GM23338 (cell line): ENCODE data around the gene CD44. TPM values are rescaled to one million over a fixed set of nuclear protein-coding genes. Genes with fewer than 3 reads are reported as not detected.

ENCODE experiments used
- ATAC-seq: fragments of 200-7000 bp; cut with Tn5 transposase; 3 replicates; pipeline ENCODE4 v1.9.1; 2020
- DNase-seq: peaks from one replicate; pipeline ENCODE4 v3.0.0-alpha.2; 2015; ENCODE audit warnings: low spot score
- H2AFZ ChIP-seq: fragments of 200-600 bp; sonication (generic); 2 replicates; pipeline ENCODE4 v1.8.0; 2016; ENCODE audit warnings: antibody characterized with exemption, mild to moderate bottlenecking, moderate library complexity
- H3F3A ChIP-seq: fragments of 200-600 bp; sonication (generic); replicated peaks from 2 replicates; pipeline ENCODE4 v1.8.0; 2017; ENCODE audit warnings: antibody characterized with exemption, mixed run types, low read depth
- H3K27ac ChIP-seq: fragments of 200-600 bp; sonication (generic); 2 replicates; pipeline ENCODE4 v1.6.1; 2016; ENCODE audit warnings: low read depth
- H3K27me3 ChIP-seq: fragments of 200-600 bp; sonication (generic); 2 replicates; pipeline ENCODE4 v1.8.0; 2016; ENCODE audit warnings: mild to moderate bottlenecking, mixed run types, moderate library complexity; ENCODE audit not compliant: insufficient read depth
- H3K36me3 ChIP-seq: fragments of 200-600 bp; sonication (generic); 2 replicates; pipeline ENCODE4 v1.8.0; 2016; ENCODE audit warnings: mild to moderate bottlenecking; ENCODE audit not compliant: insufficient read depth
- H3K4me1 ChIP-seq: fragments of 200-600 bp; sonication (generic); 2 replicates; pipeline ENCODE4 v1.8.0; 2016; ENCODE audit warnings: mild to moderate bottlenecking, moderate library complexity; ENCODE audit not compliant: insufficient read depth
- H3K4me2 ChIP-seq: fragments of 200-600 bp; sonication (generic); 2 replicates; pipeline ENCODE4 v1.7.1; 2017; ENCODE audit warnings: mixed run types
- H3K4me3 ChIP-seq: fragments of 200-600 bp; sonication (generic); 2 replicates; pipeline ENCODE4 v1.6.1; 2016; ENCODE audit warnings: mixed run types
- H3K79me2 ChIP-seq: fragments of 200-600 bp; sonication (generic); replicated peaks from 2 replicates; pipeline ENCODE4 v1.8.0; 2017; ENCODE audit warnings: mild to moderate bottlenecking; ENCODE audit not compliant: insufficient read depth
- H3K9me2 ChIP-seq: fragments of 200-600 bp; sonication (generic); 2 replicates; pipeline ENCODE4 v1.8.0; 2017; ENCODE audit not compliant: insufficient read depth
- H4K20me1 ChIP-seq: fragments of 200-600 bp; sonication (generic); replicated peaks from 2 replicates; pipeline ENCODE4 v1.8.0; 2017; ENCODE audit warnings: mild to moderate bottlenecking; ENCODE audit not compliant: insufficient read depth
- H3K27ac Mint-ChIP-seq: 2 replicates; pipeline ENCODE4 v1.8.0; 2020; ENCODE audit warnings: inconsistent platforms, mild to moderate bottlenecking, moderate library complexity, mixed read lengths
- H3K27me3 Mint-ChIP-seq: 3 replicates; pipeline ENCODE4 v1.8.0; 2022; ENCODE audit warnings: low read depth, mild to moderate bottlenecking, moderate library complexity, mixed read lengths, inconsistent platforms; ENCODE audit not compliant: insufficient read depth, poor library complexity
- H3K36me3 Mint-ChIP-seq: 3 replicates; pipeline ENCODE4 v1.8.0; 2021; ENCODE audit warnings: low read depth, mild to moderate bottlenecking, inconsistent platforms, moderate library complexity, mixed read lengths
- H3K4me1 Mint-ChIP-seq: 3 replicates; pipeline ENCODE4 v1.8.0; 2020; ENCODE audit warnings: mild to moderate bottlenecking, inconsistent platforms, mixed read lengths
- H3K4me3 Mint-ChIP-seq: 3 replicates; pipeline ENCODE4 v1.8.0; 2021; ENCODE audit warnings: moderate library complexity, mild to moderate bottlenecking, inconsistent platforms, mixed read lengths
- H3K9me3 Mint-ChIP-seq: 3 replicates; pipeline ENCODE4 v1.8.0; 2020; ENCODE audit warnings: moderate library complexity, mild to moderate bottlenecking, inconsistent platforms, mixed read lengths
- CREB1 ChIP-seq: fragments of 250-450 bp; sonication (Bioruptor Pico); IDR thresholded peaks from 2 replicates; pipeline ENCODE4 v1.5.0; 2020; ENCODE audit warnings: low read depth, mild to moderate bottlenecking, moderate library complexity
- EZH2 ChIP-seq: fragments of 200-600 bp; sonication (generic); IDR thresholded peaks from one replicate; pipeline ENCODE4 v1.8.0; 2017; ENCODE audit warnings: antibody characterized with exemption, mild to moderate bottlenecking, low read depth; ENCODE audit not compliant: unreplicated experiment
- EZH2phosphoT487 ChIP-seq: fragments of 200-600 bp; sonication (generic); IDR thresholded peaks from one replicate; pipeline ENCODE4 v1.8.1; 2018; ENCODE audit warnings: antibody characterized with exemption; ENCODE audit not compliant: unreplicated experiment
- JUNB ChIP-seq: IDR thresholded peaks from one replicate; pipeline ENCODE4 v1.6.1; 2016; ENCODE audit warnings: antibody characterized with exemption; ENCODE audit not compliant: unreplicated experiment
- POLR2AphosphoS5 ChIP-seq: IDR thresholded peaks from 2 replicates; pipeline ENCODE4 v1.6.1; 2016; ENCODE audit warnings: antibody characterized with exemption, low read depth
- ZNF114 ChIP-seq: fragments of 250-450 bp; sonication (Bioruptor Pico); IDR thresholded peaks from 2 replicates; pipeline ENCODE4 v1.5.0; 2020; ENCODE audit warnings: mild to moderate bottlenecking, moderate library complexity
- ZNF331 ChIP-seq: fragments of 250-450 bp; sonication (Bioruptor Pico); IDR thresholded peaks from 2 replicates; pipeline ENCODE4 v1.5.0; 2020; ENCODE audit warnings: low read depth, mild to moderate bottlenecking, moderate library complexity
- polyA plus RNA-seq: library from polyadenylated mRNA; unstranded; fragments of >200 nt; fragmentation: Nextera tagmentation; extraction: Ambion mirVana; gene quantifications from 2 replicates; pipeline ENCODE4 v1.2.1, GENCODE V29; 2016
- total RNA-seq: library from RNA; depleted of rRNA; stranded (reverse); fragments of >200 nt; shearing (Covaris generic); gene quantifications from 2 replicates; pipeline ENCODE4 v1.2.3, GENCODE V29; 2014
- TF ChIP-seq, protein P1 (sequence below): IDR thresholded peaks from 2 replicates; pipeline ENCODE4 v1.6.1; 2016; ENCODE audit warnings: antibody characterized with exemption
- TF ChIP-seq, protein P2 (sequence below): fragments of 250-450 bp; sonication (Bioruptor Pico); IDR thresholded peaks from 2 replicates; pipeline ENCODE4 v1.5.0; 2020; ENCODE audit warnings: mild to moderate bottlenecking, moderate library complexity
- TF ChIP-seq, protein P3 (sequence below), 2 experiments: fragments of 200-600 bp in 1 of 2; sonication (generic) in 1 of 2; conservative IDR thresholded peaks; 2 replicates each; pipeline versions ENCODE4 v1.5.1 to v1.6.1; 2016 to 2017; ENCODE audit warnings: antibody characterized with exemption in 2 of 2, low read depth in 2 of 2, mild to moderate bottlenecking in 2 of 2, moderate library complexity in 1 of 2

CD44 gene
- total and polyA plus RNA-seq, 2 experiments from 2014 or later: 4.0 to 10.1 TPM

DNA sequence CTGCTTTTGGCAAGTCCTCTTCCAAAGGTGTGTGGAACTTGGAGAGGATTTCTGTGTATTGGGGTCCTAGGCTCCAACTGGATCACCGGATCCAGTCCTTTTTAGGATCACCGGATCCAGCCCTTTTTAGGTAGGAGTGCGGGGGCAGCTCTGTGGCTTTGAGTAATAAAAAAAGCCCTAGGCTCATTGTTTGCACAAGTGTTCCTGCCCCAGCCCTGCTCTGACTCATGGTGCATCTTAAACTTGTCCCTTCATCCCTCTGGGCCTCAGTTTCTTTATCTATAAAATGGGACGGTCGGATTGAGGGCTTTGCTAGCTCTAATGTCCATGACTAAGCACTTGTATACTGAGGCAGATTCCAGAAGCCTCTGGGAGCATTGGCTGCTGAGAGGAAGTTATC lies 22.7 kb upstream of the CD44 start:
- DNase-seq (no peak), ATAC-seq (no peak)
- no peaks in the 10 kb centered on the region for H3K9me3 Mint-ChIP-seq

More for the DNA sequence above, 22.7 kb upstream of the CD44 start:
- Histone ChIP-seq H3F3A (no peaks in the 10 kb centered on the region), H2AFZ (no peak overlapping the region), H3K4me2 (no peak overlapping the region), H3K4me1 (no peaks in the 10 kb centered on the region), H3K9me2 (0 out of 2 replicates have a peak, but pooled peaks cover 3% of the 10 kb centered on the region), H3K36me3 (no peaks in the 10 kb centered on the region), H4K20me1 (no peaks in the 10 kb centered on the region), H3K79me2 (no peaks in the 10 kb centered on the region), H3K4me3 (no peak overlapping the region), H3K27ac (no peak overlapping the region), H3K27me3 (no peaks in the 10 kb centered on the region)
- TF ChIP-seq JUNB: no peak
- TF ChIP-seq ZNF114 (CRISPR knock-in tag): no peak
- TF ChIP-seq EZH2phosphoT487: no peak
- no peak for TF ChIP-seq CREB1 (CRISPR knock-in tag)
- TF ChIP-seq, protein P1, sequence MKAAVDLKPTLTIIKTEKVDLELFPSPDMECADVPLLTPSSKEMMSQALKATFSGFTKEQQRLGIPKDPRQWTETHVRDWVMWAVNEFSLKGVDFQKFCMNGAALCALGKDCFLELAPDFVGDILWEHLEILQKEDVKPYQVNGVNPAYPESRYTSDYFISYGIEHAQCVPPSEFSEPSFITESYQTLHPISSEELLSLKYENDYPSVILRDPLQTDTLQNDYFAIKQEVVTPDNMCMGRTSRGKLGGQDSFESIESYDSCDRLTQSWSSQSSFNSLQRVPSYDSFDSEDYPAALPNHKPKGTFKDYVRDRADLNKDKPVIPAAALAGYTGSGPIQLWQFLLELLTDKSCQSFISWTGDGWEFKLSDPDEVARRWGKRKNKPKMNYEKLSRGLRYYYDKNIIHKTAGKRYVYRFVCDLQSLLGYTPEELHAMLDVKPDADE: no peak
- TF ChIP-seq, protein P2, sequence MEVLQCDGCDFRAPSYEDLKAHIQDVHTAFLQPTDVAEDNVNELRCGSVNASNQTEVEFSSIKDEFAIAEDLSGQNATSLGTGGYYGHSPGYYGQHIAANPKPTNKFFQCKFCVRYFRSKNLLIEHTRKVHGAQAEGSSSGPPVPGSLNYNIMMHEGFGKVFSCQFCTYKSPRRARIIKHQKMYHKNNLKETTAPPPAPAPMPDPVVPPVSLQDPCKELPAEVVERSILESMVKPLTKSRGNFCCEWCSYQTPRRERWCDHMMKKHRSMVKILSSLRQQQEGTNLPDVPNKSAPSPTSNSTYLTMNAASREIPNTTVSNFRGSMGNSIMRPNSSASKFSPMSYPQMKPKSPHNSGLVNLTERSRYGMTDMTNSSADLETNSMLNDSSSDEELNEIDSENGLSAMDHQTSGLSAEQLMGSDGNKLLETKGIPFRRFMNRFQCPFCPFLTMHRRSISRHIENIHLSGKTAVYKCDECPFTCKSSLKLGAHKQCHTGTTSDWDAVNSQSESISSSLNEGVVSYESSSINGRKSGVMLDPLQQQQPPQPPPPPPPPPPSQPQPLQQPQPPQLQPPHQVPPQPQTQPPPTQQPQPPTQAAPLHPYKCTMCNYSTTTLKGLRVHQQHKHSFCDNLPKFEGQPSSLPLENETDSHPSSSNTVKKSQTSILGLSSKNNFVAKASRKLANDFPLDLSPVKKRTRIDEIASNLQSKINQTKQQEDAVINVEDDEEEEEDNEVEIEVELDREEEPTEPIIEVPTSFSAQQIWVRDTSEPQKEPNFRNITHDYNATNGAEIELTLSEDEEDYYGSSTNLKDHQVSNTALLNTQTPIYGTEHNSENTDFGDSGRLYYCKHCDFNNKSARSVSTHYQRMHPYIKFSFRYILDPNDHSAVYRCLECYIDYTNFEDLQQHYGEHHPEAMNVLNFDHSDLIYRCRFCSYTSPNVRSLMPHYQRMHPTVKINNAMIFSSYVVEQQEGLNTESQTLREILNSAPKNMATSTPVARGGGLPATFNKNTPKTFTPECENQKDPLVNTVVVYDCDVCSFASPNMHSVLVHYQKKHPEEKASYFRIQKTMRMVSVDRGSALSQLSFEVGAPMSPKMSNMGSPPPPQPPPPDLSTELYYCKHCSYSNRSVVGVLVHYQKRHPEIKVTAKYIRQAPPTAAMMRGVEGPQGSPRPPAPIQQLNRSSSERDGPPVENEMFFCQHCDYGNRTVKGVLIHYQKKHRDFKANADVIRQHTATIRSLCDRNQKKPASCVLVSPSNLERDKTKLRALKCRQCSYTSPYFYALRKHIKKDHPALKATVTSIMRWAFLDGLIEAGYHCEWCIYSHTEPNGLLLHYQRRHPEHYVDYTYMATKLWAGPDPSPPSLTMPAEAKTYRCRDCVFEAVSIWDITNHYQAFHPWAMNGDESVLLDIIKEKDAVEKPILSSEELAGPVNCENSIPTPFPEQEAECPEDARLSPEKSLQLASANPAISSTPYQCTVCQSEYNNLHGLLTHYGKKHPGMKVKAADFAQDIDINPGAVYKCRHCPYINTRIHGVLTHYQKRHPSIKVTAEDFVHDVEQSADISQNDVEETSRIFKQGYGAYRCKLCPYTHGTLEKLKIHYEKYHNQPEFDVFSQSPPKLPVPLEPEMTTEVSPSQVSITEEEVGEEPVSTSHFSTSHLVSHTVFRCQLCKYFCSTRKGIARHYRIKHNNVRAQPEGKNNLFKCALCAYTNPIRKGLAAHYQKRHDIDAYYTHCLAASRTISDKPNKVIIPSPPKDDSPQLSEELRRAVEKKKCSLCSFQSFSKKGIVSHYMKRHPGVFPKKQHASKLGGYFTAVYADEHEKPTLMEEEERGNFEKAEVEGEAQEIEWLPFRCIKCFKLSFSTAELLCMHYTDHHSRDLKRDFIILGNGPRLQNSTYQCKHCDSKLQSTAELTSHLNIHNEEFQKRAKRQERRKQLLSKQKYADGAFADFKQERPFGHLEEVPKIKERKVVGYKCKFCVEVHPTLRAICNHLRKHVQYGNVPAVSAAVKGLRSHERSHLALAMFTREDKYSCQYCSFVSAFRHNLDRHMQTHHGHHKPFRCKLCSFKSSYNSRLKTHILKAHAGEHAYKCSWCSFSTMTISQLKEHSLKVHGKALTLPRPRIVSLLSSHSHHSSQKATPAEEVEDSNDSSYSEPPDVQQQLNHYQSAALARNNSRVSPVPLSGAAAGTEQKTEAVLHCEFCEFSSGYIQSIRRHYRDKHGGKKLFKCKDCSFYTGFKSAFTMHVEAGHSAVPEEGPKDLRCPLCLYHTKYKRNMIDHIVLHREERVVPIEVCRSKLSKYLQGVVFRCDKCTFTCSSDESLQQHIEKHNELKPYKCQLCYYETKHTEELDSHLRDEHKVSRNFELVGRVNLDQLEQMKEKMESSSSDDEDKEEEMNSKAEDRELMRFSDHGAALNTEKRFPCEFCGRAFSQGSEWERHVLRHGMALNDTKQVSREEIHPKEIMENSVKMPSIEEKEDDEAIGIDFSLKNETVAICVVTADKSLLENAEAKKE (CRISPR knock-in tag): no peak
- TF ChIP-seq POLR2AphosphoS5: no peak
- no peak for TF ChIP-seq EZH2
- TF ChIP-seq, protein P3, sequence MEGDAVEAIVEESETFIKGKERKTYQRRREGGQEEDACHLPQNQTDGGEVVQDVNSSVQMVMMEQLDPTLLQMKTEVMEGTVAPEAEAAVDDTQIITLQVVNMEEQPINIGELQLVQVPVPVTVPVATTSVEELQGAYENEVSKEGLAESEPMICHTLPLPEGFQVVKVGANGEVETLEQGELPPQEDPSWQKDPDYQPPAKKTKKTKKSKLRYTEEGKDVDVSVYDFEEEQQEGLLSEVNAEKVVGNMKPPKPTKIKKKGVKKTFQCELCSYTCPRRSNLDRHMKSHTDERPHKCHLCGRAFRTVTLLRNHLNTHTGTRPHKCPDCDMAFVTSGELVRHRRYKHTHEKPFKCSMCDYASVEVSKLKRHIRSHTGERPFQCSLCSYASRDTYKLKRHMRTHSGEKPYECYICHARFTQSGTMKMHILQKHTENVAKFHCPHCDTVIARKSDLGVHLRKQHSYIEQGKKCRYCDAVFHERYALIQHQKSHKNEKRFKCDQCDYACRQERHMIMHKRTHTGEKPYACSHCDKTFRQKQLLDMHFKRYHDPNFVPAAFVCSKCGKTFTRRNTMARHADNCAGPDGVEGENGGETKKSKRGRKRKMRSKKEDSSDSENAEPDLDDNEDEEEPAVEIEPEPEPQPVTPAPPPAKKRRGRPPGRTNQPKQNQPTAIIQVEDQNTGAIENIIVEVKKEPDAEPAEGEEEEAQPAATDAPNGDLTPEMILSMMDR (conservative IDR thresholded peaks at IDR 0.05; ENCODE audit: low read depth in 2 of 2): no peak
- no peak for TF ChIP-seq ZNF331 (CRISPR knock-in tag)
- H3K27me3 Mint-ChIP-seq: peaks cover 3% of the 10 kb centered on the region
- H3K4me3 Mint-ChIP-seq: no peak overlapping the region
- H3K4me1 Mint-ChIP-seq: peaks cover 4% of the 10 kb centered on the region; the same call in 1 of the 3 replicates
- no peaks in the 10 kb centered on the region for H3K36me3 Mint-ChIP-seq
- no peak overlapping the region for H3K27ac Mint-ChIP-seq
